HepG2 (cell line): ENCODE data around the gene MTIF3. TPM values are rescaled to one million over a fixed set of nuclear protein-coding genes. Genes with fewer than 3 reads are reported as not detected.

Experiments used
- ATAC-seq: fragments of 200-7000 bp; cut with Tn5 transposase; 3 replicates; pipeline ENCODE4 v1.9.1; 2020; ENCODE audit warnings: mild to moderate bottlenecking, moderate library complexity
- BruUV-seq: library from RNA; stranded (reverse); fragments of 400-500 nt; replicated peaks from 2 replicates; lab custom pipeline; 2021; lab: Mats Ljungman, UMichigan
- CTCF ChIA-PET: fragments of 300-600 bp; formaldehyde crosslinking; extraction: SDS; loops from one replicate; lab custom pipeline; 2021; ENCODE audit warnings: low total read pairs, inconsistent platforms, low intra/inter-chr PET ratio; lab: Yijun Ruan, JAX
- POLR2A ChIA-PET: fragments of 350-600 bp; sonication (Branson Sonifier 250); formaldehyde crosslinking; loops from one replicate; lab custom pipeline; 2020; ENCODE audit warnings: antibody characterized with exemption, inconsistent platforms; lab: Yijun Ruan, JAX
- DNase-seq: peaks from one replicate; pipeline ENCODE4 v3.0.0-alpha.2; 2015; ENCODE audit warnings: low spot score
- FAIRE-seq: peaks from 3 replicates; lab custom pipeline; 2011; peaks lifted over from hg19 to GRCh38; lab: Jason Lieb, UNC
- H2AFZ ChIP-seq: one replicate; pipeline ENCODE4 v1.6.1; 2011; ENCODE audit warnings: low read length, inconsistent platforms
- H3K27ac ChIP-seq: fragments of 300-600 bp; 3 replicates; pipeline ENCODE4 v1.8.0; 2011; ENCODE audit warnings: mixed run types, mild to moderate bottlenecking, mixed read lengths, low read length, inconsistent platforms; ENCODE audit not compliant: insufficient read depth; ENCODE audit errors: extremely low read length
- H3K27me3 ChIP-seq, 2 experiments: fragments of 200-600 bp in 1 of 2; 2 replicates in 1 of 2; 3 replicates in 1 of 2; pipeline versions ENCODE4 v1.6.0 to v1.8.0; 2011; ENCODE audit warnings: low read length in 2 of 2, mild to moderate bottlenecking in 2 of 2, moderate library complexity in 2 of 2, inconsistent platforms in 1 of 2; ENCODE audit not compliant: insufficient read depth in 2 of 2, control insufficient read depth in 1 of 2
- H3K36me3 ChIP-seq, 2 experiments: fragments of 200-600 bp in 1 of 2; replicated peaks in 1 of 2; 2 replicates in 1 of 2; 3 replicates in 1 of 2; pipeline versions ENCODE4 v1.5.1 to v1.8.0; 2011; ENCODE audit warnings: low read length in 2 of 2, inconsistent platforms in 1 of 2; ENCODE audit not compliant: insufficient read depth in 2 of 2, control insufficient read depth in 1 of 2
- H3K4me1 ChIP-seq: 2 replicates; pipeline ENCODE4 v1.5.1; 2012; ENCODE audit warnings: low read length, inconsistent platforms; ENCODE audit not compliant: insufficient read depth
- H3K4me2 ChIP-seq: 2 replicates; pipeline ENCODE4 v1.6.0; 2011; ENCODE audit warnings: low read depth, low read length, inconsistent platforms
- H3K4me3 ChIP-seq, 3 experiments: fragments of 200-600 bp in 1 of 3; sonication (generic), shearing (Covaris generic) in 1 of 3; replicated peaks in 1 of 3; 2 replicates each; pipeline ENCODE4 v1.5.1; 2011 to 2016; ENCODE audit warnings: low read length in 3 of 3, inconsistent platforms in 2 of 3, low read depth in 2 of 3, mild to moderate bottlenecking in 2 of 3, control low read depth in 1 of 3, mixed read lengths in 1 of 3; ENCODE audit not compliant: insufficient read depth in 1 of 3
- H3K79me2 ChIP-seq: one replicate; pipeline ENCODE4 v1.6.1; 2011; ENCODE audit warnings: low read length, inconsistent platforms; ENCODE audit not compliant: insufficient read depth
- H3K9ac ChIP-seq: 2 replicates; pipeline ENCODE4 v1.6.0; 2011; ENCODE audit warnings: mild to moderate bottlenecking, low read depth, low read length, inconsistent platforms; ENCODE audit not compliant: insufficient read depth
- H3K9me3 ChIP-seq: 2 replicates; pipeline ENCODE4 v1.5.1; 2012; ENCODE audit warnings: mild to moderate bottlenecking, low read length
- H4K20me1 ChIP-seq: 2 replicates; pipeline ENCODE4 v1.6.0; 2011; ENCODE audit warnings: inconsistent platforms, mild to moderate bottlenecking, low read length, moderate library complexity; ENCODE audit not compliant: insufficient read depth
- HOXD1 ChIP-seq: sonication (generic); formaldehyde crosslinking; IDR thresholded peaks from 2 replicates; pipeline ENCODE4 v1.5.0; 2020; ENCODE audit warnings: missing genetic modification reagents
- NCOR1 ChIP-seq: fragments of 200-600 bp; sonication (generic); IDR thresholded peaks from 2 replicates; pipeline ENCODE4 v1.7.0; 2017; ENCODE audit warnings: antibody characterized with exemption, low read length, borderline replicate concordance
- PHB2 ChIP-seq: fragments of 450-650 bp; IDR thresholded peaks from 2 replicates; pipeline ENCODE4 v1.6.1; 2018; ENCODE audit not compliant: partially characterized antibody
- PLSCR1 ChIP-seq: sonication (generic); formaldehyde crosslinking; IDR thresholded peaks from 2 replicates; pipeline ENCODE4 v1.5.0; 2020; ENCODE audit warnings: missing genetic modification reagents, mild to moderate bottlenecking, borderline replicate concordance
- STAG1 ChIP-seq: sonication (generic); formaldehyde crosslinking; IDR thresholded peaks from 2 replicates; pipeline ENCODE4 v1.4.0; 2020; ENCODE audit warnings: missing genetic modification reagents
- TBX3 ChIP-seq: fragments of 450-650 bp; IDR thresholded peaks from 2 replicates; pipeline ENCODE4 v1.6.1; 2017; ENCODE audit warnings: antibody characterized with exemption, mild to moderate bottlenecking, inconsistent platforms, borderline replicate concordance
- TFDP1 ChIP-seq: IDR thresholded peaks from 2 replicates; pipeline ENCODE4 v1.6.1; 2016; ENCODE audit warnings: missing compliant biosample characterization, missing genetic modification reagents, borderline replicate concordance
- ZNF180 ChIP-seq: sonication (generic); formaldehyde crosslinking; IDR thresholded peaks from 2 replicates; pipeline ENCODE4 v1.4.0; 2020; ENCODE audit warnings: low read depth, missing genetic modification reagents, borderline replicate concordance
- ZNF24 ChIP-seq: fragments of 450-650 bp; IDR thresholded peaks from 2 replicates; pipeline ENCODE4 v1.6.1; 2017; ENCODE audit warnings: antibody characterized with exemption, mild to moderate bottlenecking
- ZNF281 ChIP-seq: sonication (generic); formaldehyde crosslinking; IDR thresholded peaks from 2 replicates; pipeline ENCODE4 v1.4.0; 2020; ENCODE audit warnings: missing genetic modification reagents, borderline replicate concordance
- ZNF644 ChIP-seq: IDR thresholded peaks from 2 replicates; pipeline ENCODE4 v1.6.1; 2016; ENCODE audit warnings: low read depth
- ZNF768 ChIP-seq: sonication (generic); formaldehyde crosslinking; IDR thresholded peaks from 2 replicates; pipeline ENCODE4 v1.4.0; 2020; ENCODE audit warnings: missing genetic modification reagents
- ZNF800 ChIP-seq: sonication (generic); formaldehyde crosslinking; IDR thresholded peaks from 2 replicates; pipeline ENCODE4 v1.4.0; 2020; ENCODE audit warnings: missing genetic modification reagents
- ZSCAN12 ChIP-seq: sonication (generic); formaldehyde crosslinking; IDR thresholded peaks from 2 replicates; pipeline ENCODE4 v1.9.0; 2021; ENCODE audit warnings: mild to moderate bottlenecking, missing genetic modification reagents
- ZSCAN31 ChIP-seq: sonication (generic); formaldehyde crosslinking; IDR thresholded peaks from 2 replicates; pipeline ENCODE4 v1.5.0; 2020; ENCODE audit warnings: low read depth, mild to moderate bottlenecking, missing genetic modification reagents
- ZSCAN5A ChIP-seq: sonication (generic); formaldehyde crosslinking; IDR thresholded peaks from 2 replicates; pipeline ENCODE4 v1.8.0; 2022; ENCODE audit warnings: mild to moderate bottlenecking, missing genetic modification reagents, borderline replicate concordance
- WGBS: methylation state at CpG from one replicate; pipeline ENCODE4 v1.1.6; 2017; ENCODE audit warnings: low lambda C conversion rate; 5-methylcytosine and 5-hydroxymethylcytosine counted together
- in situ Hi-C: cut with HindIII; loops from 2 replicates; pipeline ENCODE4 v1.10.0; 2017; ENCODE audit warnings: low pct_unique_long_range_greater_than_20kb; ENCODE audit not compliant: extremely low pct_ligation_motif_present
- intact Hi-C: fragments of 100-400 bp; cut with micrococcal nuclease; formaldehyde crosslinking; loops from one replicate; pipeline ENCODE4 v1.10.0; 2022; ENCODE audit not compliant: unreplicated experiment
- polyA plus RNA-seq, 8 experiments: library from polyadenylated mRNA; depleted of rRNA in 3 of 8; stranded (reverse) in 7 of 8; unstranded in 1 of 8; fragments of >200 nt; fragmentation: Illumina TruSeq in 4 of 8; extraction: Trizol in 4 of 8; gene quantifications; 2 replicates each; pipeline versions ENCODE4 v1.2.1 to v1.2.3, GENCODE V29; 2011 to 2016; ENCODE audit warnings: low read depth in 4 of 8, missing spikeins in 1 of 8, mixed read lengths in 1 of 8; ENCODE audit not compliant: insufficient read depth in 1 of 8
- total RNA-seq, 5 experiments: library from RNA; depleted of rRNA; stranded (reverse); fragments of >200 nt; fragmentation: Illumina TruSeq; extraction: Trizol; gene quantifications; 2 replicates each; pipeline ENCODE4 v1.2.3, GENCODE V29; 2016; ENCODE audit warnings: low read depth in 1 of 5

MTIF3 gene
- total and polyA plus RNA-seq, 2 of the 13 experiments (the other 11 are each of a cell fraction or from before 2014, with no cell fraction given) = 33.7 to 40.6 TPM

- POLR2A ChIA-PET = interaction anchor here (0.6 to 2.9 kb wide), 20 partner anchors 7 to 565 kb away, joined by 3 to 28 read pairs (median 6); partner anchors contain the start of genes GTF3A, LNX2 and MTIF3
- 2% methylated on average over 7 of the region's 7 CpGs for WGBS
- TF ChIP-seq ZNF800 (CRISPR knock-in tag) = 0 out of 2 replicates have a peak, but pooled peaks have one; percentile 51
- 0 out of 2 replicates have a peak, but pooled peaks have one; percentile 11 for TF ChIP-seq TBX3
- 0 out of 2 replicates have a peak, but pooled peaks have one; percentile 3 for TF ChIP-seq ZNF281 (CRISPR knock-in tag)
- no peak for TF ChIP-seq ZNF180
- no peak for TF ChIP-seq PHB2
- TF ChIP-seq PLSCR1 = no peak
- TF ChIP-seq ZSCAN12 = no peak
- TF ChIP-seq STAG1 (CRISPR knock-in tag) = no peak; the same call in 1 of the 2 replicates
- TF ChIP-seq ZNF24 = no peak
- TF ChIP-seq ZNF644 = peak; percentile 57
- peak; percentile 17; the same call in 1 of the 2 replicates for TF ChIP-seq ZSCAN31
- TF ChIP-seq NCOR1 = peak; percentile 71
- TF ChIP-seq ZNF768 (CRISPR knock-in tag) = no peak
- TF ChIP-seq HOXD1 = 0 out of 2 replicates have a peak, but pooled peaks have one; percentile 23
- no peak; the same call in 1 of the 2 replicates for TF ChIP-seq ZSCAN5A (CRISPR knock-in tag)
- TF ChIP-seq TFDP1 (CRISPR knock-in tag) = no peak
Observed at GRCh38 chr13:27396252-27396846, 54.0 kb downstream of the MTIF3 start.

More at GRCh38 chr13:27396252-27396846, 54.0 kb downstream of the MTIF3 start:
- Histone ChIP-seq H3K9me3 (no peaks in the 10 kb centered on the region), H3K27me3 (no peaks in the 10 kb centered on the region), H3K9ac (peak overlapping the region; percentile 68), H3K4me1 (peaks cover 39% of the 10 kb centered on the region), H4K20me1 (no peaks in the 10 kb centered on the region), H3K27ac (peak overlapping the region; percentile 95), H2AFZ (peak overlapping the region; percentile 31), H3K4me2 (peak overlapping the region; percentile 84), H3K36me3 (no peaks in the 10 kb centered on the region), H3K79me2 (no peaks in the 10 kb centered on the region), H3K4me3 (peak overlapping the region; percentile 18 to 53 (median 19); a peak in 4 of 6 replicates)
- CTCF ChIA-PET = no interaction called here
- no TSS peak for BruUV-seq
- ATAC-seq (peak; percentile 98), DNase-seq (peak; percentile 95), FAIRE-seq (peak; percentile 99)
- in situ Hi-C loops = no loop called here
- intact Hi-C loops = no loop called here
